Measurements from ENCODE around the gene TPBGL.

GRCh38 chr11:75272391-75272790 is 31.8 kb downstream of the TPBGL start:
- TF ChIP-seq POLR2A (IDR thresholded peaks at IDR 0.05; ENCODE audit: low read depth), result no peak
- TF ChIP-seq CTCF (IDR thresholded peaks at IDR 0.05), result no peak
- no peak for TF ChIP-seq POLR2AphosphoS5 (IDR thresholded peaks at IDR 0.05)
